Adipose tissue (tissue), 3 donors: Measurements from ENCODE around the gene NECTIN1. TPM values are rescaled to one million over a fixed set of nuclear protein-coding genes. Genes with fewer than 3 reads are reported as not detected.

Experiments used
- H3K27ac ChIP-seq: one replicate; pipeline ENCODE4 v1.5.1; 2013; ENCODE audit warnings: low read depth, low read length
- WGBS, 3 donors: extraction: QIAGEN DNeasy Blood & Tissue Kit; methylation state at CpG; one replicate each; pipeline ENCODE4 v1.1.7; 2013; 5-methylcytosine and 5-hydroxymethylcytosine counted together
- polyA plus RNA-seq, 3 donors: library from polyadenylated mRNA; stranded (reverse); fragments of 200-250 nt; gene quantifications; one replicate each; pipeline ENCODE4 v1.2.3, GENCODE V29; 2013
- donor health status: healthy with polysubstance abuse.
- donor health status: Bipolar disorder and iron deficiency.
- donor health status: healthy.

Gene NECTIN1
- polyA plus RNA-seq, 3 donors: 2.7 to 9.4 (median 3.9) TPM

DNA sequence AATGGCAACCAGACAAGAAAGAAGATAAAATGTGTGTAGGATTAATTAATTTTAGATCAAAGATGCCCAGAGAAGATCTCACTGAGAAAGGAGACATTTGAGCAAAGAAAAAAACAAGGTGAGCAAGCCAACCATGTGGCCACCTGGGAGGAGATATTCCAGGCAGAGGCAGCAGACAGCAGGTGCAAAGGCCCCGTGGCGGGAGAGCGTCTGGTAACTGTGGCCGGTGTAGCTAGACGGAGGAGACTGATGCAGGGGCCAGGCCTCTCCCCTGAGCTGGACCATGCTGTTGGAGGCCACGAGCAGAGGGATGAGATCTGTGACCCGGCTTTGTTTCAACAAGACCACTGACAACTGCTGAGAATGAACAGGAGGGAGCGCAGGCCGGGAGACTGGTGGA lies 23.6 kb downstream of the NECTIN1 start:
- 94 to 97% (median 96%) methylated on average over 9 of the region's 9 CpGs for WGBS, 3 donors
- H3K27ac ChIP-seq: no peak overlapping the region

DNA sequence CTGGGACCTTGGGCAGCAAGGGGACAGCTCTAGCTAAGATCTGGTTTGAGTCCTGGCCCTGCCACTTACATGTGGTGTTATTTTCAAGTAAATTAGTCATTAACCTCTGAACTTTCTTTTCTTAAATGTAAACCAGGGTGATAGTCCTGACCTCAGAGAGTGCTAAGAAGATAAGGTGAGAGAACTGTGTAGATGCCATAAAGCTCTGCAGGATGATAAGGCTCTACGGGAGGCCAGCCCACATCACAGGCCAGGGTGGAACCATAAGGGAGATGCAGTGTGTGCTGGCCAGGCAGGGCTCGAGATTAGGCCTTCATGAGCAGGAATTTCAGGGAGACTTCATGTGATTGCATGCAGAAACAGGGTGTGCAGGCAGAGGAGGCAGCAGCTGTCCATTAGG lies 24.2 kb downstream of the NECTIN1 start:
- 35 to 83% (median 83%) methylated on average over 2 of the region's 2 CpGs for WGBS, 3 donors
- H3K27ac ChIP-seq: no peak overlapping the region

DNA sequence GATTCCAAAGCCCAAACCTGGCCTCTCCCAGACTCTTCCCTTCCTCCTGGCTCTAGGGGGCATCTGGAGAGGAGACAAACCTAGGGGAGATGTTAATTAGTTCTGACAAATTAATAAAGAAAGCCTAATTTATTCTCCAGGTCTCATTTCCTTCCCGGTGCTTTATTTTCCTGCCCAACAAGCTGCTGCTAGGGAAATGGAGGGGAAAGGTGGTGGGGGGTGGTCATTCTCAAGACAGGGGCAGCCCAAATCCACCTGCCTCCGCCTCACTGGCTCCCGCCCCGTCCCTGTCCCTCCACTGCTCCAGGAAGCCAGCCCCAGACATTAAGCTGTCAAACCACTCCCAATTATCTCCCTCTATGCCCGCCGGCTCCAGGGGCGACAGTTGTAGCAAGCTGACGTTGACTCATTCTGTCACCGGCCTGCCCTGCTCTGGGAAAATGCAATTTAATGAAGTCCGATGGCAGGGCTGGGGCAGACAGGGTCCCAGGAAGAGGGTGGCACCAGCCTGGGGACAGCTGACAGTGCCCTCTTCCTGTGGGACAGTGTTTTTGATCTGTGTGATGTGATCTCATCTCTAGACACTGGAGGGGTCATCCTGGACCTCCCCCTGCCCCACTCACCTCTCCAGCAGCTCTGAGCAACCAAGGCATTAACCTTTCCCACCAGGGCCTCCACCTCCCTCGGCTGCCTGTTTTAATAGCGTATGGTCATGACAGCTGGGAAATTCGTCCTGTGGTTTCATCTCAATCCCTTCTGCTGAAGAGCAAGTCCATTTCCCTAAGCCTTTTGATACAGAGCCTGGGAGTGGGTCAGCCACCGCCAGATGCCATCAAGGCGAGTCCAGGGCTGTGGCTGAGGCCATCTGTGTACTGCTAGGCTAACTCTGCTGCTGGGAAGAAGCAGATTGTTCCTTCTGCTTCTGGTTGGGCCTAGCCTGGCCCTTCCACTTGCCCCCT lies 27.1 kb downstream of the NECTIN1 start:
- no peak overlapping the region for H3K27ac ChIP-seq
- 74 to 77% (median 74%) methylated on average over 15 of the region's 15 CpGs for WGBS, 3 donors

DNA sequence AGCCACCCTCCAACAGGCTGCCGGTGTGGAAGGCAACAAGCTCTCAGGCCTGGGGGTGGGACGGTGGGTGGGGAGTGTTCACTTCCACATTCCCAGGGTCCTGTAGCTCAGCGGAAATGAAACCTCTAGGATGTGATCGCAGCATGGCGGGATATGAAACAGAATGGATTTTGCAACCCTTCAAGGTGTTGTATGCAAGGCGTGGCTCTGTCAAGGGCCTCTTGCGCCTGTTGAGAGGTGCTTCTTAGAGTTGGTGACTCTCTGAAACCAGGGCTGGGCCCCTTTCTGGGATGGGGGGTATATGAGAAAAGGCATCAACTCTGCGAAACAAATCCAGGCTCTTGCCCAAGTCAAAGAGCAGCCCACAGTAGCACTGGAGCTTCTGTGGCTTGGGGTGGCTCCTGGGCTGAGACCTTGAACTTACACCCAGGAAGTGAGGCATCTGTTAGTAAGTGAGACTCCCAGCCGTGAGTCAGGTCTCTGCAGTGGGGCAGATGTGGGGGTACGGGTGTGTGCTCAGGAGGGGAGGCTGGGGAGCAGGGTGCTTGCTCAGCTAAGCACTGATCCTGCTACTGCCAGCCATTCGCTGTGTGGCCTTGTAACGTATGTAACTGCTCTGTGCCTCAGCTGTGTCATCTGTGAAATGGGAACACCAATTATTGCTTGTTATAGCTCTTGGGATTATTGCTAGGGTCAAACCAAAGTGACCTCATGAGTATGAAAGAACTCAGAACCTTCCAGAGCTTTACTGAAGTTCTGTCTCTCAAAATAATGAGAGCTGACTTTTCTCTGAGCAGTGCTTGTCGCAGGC lies 28.3 kb downstream of the NECTIN1 start:
- no peak overlapping the region for H3K27ac ChIP-seq
- 75 to 84% (median 78%) methylated on average over 13 of the region's 13 CpGs for WGBS, 3 donors

DNA sequence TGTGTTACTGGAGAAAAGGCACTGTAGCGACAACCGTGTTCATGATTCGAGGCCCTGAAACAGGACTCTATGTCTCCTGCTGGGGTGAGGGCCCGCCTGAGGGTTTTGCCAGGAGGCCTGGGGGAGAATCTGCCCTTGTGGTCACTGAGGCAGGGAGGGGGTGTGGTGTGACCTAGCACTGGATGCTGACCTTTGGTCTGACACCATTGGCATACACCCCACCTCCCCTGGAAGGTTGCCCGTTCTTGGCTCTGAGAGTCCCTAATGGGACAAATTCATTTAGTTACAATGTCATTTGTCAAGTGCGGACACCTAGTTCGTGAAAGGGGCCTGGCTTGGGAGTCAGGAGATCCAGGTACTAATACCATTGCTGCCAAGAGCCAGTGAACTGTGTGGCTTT lies 29.0 kb downstream of the NECTIN1 start:
- 55 to 87% (median 71%) methylated on average over 7 of the region's 7 CpGs for WGBS, 3 donors

DNA sequence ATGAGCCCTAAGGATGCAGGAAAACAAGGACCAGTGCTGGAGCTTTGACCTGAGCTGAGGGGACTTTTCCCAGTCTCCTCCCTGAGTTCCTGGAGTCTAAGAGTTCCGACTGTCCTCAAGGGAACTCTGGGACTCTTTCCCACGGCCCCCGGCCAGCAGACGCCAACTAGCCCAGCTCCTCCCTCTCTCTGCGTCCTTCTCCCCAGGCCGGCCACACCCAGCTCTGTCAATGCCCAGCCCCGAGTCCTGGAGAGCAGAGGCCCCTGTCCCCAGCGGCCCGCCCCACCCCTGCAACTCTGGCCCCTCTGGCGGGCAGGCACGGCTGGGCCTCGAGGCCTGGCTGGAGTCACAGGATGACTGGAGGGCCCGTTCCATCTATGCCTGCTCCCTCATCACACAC lies 29.8 kb downstream of the NECTIN1 start:
- 16 to 46% (median 33%) methylated on average over 13 of the region's 13 CpGs for WGBS, 3 donors
- H3K27ac ChIP-seq: no peak overlapping the region

More for the DNA sequence above, 29.0 kb downstream of the NECTIN1 start:
- H3K27ac ChIP-seq: no peak overlapping the region

DNA sequence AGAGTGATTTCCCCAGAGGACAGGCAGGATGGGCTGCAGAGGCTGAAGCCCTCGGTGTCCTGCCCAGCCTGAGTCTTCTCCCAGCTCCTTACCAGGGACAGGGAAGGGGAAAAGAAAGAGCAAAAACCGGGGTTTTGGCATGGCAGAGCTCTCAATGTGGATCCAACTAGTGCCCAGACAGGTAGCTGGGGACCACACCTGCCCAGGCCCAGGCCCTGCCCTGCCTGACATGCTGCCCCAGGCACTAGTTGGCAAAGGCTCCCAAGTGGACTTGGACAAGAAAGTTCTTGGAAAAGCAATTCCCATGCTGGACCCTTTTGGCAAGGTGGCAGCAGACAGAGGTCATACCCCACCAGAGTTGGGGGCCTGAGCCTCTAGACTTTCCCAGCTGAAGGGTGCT lies 31.1 kb downstream of the NECTIN1 start:
- 44 to 61% (median 44%) methylated on average over 2 of the region's 2 CpGs for WGBS, 3 donors
- no peak overlapping the region for H3K27ac ChIP-seq

DNA sequence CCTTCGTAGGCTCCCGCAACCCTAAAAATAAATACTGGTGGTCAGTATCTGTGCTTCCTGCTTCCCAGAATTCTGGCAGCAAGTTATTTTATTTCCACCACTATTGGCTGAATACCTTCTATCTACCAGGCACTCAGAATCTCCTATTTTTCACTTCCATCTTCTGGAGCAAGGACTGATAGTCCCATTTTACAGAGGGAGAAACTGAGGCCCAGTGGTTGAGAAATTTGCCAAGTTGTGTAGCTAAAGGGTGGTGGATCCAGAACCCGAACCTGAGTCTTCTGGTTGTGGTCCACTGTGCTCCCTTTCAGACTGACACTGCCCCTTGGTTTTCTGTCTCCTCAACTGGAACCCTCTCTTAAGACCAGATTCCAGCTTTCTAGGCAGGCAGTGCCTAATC lies 31.6 kb downstream of the NECTIN1 start:
- 80 to 92% (median 87%) methylated on average over 3 of the region's 3 CpGs for WGBS, 3 donors
- H3K27ac ChIP-seq: no peak overlapping the region

DNA sequence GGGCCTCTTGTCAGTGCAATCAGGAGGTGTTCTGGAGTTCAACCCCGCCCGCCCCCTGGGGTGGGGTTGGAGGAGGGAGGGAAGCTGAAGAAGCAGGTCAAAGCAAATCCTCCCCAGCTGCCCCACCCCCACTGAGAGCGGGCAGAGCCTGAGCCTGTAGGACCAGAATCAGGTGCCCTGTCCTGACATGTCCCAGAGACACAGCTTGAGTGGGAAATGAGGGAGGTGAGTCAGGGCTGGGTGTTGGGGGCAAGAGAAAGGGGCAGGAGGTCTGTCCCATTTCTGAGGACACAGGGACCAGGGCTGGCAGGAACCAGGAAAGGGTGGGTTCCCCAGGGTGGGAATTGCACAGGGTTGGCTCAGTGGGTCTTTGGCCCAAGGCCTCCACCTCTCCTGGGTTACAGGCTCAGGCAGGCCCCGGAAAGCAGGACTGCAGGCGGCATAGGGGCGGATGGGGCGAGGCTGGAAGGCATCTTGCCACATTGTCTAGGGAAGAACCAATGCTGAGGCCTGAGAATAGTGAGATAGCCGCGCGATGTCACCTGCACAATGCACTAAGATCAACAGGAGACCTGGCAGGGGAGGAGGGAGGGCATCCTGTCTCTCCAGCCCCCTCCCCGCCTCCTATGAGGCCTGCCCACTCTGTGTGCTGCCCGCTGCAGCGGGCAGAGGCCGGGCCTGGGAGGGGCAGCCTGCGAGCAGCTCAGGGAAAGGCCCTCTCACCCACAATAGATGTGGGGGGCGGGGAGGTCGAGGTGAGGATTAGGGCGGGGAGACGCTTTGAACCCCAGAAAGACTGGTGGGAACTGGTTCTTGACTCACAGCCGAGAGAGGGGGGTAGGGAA lies 32.4 kb downstream of the NECTIN1 start:
- no peak overlapping the region for H3K27ac ChIP-seq
- WGBS, 3 donors: 88 to 91% (median 89%) methylated on average over 19 to 20 of the region's 20 CpGs

DNA sequence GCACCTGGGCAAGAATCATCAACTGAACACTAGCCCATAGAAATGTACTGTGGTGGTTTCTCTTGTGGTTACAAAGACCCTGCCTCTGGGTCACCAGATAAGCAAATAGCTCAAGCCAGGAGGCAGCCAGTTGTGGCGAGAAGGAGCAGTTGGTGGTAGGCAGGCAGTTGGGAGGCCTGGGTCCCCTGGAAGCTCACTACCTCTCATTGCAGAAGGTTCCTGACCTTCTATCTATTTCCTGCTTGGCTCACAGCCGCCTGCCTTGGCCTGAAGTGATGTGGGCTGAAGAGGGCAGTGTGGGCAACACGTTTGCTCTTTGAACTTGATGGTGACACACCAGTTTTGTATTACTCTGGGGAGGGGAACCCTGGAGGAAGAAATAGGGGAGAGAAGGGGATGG lies 34.7 kb downstream of the NECTIN1 start:
- H3K27ac ChIP-seq: no peak overlapping the region
- WGBS, 3 donors: 33 to 57% (median 47%) methylated on average over 3 of the region's 3 CpGs

DNA sequence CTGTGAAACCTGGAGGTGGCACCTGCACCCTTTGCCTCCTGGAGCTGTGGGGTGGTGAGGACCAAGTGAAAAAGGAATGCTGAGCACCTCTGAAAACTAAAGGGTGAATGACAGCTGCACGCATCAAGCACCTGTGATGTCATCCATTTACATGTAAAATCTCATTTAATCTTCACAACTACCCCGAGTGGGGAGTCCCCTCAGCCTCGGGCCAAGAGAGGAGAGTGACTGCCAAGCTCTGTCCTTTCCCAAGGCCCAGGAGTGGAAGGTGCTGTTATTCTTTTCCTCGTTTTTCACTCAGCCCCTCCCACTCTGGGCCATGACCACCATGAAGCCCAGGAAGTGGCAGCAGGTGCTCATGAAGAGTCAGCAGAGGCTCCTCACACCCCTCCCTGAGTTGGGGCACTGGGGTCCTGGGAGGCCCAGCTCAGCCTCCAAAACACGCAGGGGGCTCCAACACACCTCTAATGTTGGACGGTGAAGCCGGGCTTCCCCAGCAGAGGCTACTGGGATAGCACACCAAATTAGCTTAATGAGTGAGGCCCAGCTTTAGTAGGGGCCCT lies 35.7 kb downstream of the NECTIN1 start:
- 63 to 76% (median 73%) methylated on average over 7 of the region's 7 CpGs for WGBS, 3 donors
- no peak overlapping the region for H3K27ac ChIP-seq

DNA sequence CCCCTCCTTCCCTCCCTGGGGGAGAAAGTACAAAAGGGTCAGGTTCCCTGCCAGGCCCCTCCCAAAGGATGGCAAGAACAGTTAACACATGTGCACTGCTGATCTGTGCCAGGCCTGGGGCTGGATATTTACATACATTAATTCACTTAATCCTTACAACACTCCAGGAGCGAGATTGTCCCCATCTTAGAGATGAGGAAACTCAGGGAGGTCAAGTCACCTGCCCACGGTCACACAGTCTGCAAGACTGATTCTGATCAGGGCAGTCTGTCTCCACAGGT lies 36.5 kb downstream of the NECTIN1 start:
- 42 to 87% (median 71%) methylated on average over 2 of the region's 2 CpGs for WGBS, 3 donors
- H3K27ac ChIP-seq: no peak overlapping the region

DNA sequence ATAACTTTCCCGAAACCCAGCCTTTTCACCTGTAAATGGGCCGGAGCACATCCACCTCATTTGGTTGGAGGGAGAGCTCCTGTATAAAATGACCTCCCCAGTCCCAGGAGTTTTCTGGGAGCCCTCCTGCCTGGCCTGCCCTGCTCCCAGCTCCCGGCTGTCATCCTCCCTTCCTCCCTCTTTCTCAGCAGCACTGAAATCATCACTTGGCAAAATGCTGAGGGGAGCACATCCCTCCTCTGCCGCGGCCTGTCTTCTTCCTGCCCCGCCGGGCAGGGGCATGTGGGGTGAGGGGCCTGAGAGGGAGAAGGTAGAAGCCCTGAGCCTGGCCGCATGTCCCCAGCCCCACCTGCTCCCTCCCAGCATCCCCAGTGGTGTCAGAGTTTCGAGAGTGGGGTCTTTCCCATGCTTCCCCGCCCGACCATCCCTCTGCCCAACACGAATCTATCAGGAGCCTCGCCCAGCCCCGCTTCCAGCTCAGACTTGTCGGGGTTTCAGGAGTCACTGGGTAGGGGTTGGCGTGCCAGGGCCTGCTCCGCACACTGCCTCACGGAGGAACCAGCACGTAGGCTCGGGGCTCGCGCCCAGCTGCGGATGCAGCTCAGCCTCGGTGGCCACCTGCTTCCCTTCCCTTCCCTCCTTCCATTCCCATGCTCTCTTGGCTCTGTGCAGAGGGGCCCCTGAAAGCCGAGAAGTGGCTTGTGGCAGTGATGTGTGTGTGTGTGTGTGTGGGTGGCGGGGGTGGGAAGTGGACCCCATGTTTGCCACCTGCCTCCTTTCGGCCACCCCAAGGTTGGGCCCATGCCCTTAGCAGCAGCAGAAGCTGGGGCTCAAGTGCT lies 37.1 kb downstream of the NECTIN1 start:
- no peak overlapping the region for H3K27ac ChIP-seq
- 67 to 81% (median 76%) methylated on average over 27 of the region's 27 CpGs for WGBS, 3 donors

DNA sequence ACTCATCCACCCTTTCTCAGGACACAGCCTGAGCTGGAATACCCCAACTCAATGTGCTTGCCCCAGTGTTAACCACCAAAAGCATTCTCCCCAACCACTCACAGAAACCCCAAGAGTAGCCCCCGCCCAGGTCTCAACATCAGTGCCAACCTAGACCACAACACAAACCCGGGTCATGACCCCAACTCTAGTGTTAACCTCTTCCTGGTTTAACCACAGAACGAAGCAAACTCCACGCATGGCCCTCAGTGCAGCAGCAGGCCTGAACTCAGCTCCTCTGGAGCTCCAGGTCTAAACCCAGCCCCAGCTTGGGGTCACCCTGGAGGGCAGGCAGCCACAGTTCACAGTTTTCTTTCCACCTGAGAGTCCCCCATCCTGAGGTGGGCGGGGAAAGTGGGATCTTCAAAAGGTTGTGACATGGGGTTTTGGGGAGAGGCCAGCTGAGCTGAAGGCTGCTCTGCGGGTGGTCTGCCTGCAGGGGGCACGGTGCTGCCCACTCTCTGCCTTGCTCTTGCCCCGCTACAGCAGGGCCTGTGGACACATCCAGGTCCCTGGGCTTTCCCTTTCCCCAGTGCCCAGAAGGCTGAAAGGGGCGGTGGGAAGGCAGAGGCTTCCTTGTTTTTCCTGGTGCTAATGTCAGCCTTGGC lies 37.9 kb downstream of the NECTIN1 start:
- 67 to 84% (median 69%) methylated on average over 9 of the region's 9 CpGs for WGBS, 3 donors

DNA sequence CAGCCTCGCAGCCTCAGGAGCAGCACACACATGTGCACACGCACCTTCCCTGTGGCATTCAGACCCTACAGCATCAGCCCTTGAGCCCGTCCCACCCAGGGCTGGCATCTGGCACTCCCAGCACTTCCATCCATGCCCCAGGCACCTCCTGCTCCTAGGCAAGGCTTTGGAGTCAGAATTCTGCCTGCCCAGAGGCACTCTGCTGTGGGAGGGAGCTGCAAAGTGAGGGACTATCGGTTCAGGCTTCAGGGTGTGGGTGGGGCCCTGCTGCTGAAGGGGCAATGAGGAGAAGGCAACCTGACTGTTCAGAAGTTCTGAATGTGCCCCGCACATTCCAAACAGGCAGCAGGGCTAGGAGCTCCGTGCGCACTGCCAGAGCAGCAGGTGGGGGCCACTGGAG lies 39.7 kb downstream of the NECTIN1 start:
- H3K27ac ChIP-seq: no peak overlapping the region
- 81 to 92% (median 91%) methylated on average over 7 of the region's 7 CpGs for WGBS, 3 donors

More for the DNA sequence above, 37.9 kb downstream of the NECTIN1 start:
- no peak overlapping the region for H3K27ac ChIP-seq

DNA sequence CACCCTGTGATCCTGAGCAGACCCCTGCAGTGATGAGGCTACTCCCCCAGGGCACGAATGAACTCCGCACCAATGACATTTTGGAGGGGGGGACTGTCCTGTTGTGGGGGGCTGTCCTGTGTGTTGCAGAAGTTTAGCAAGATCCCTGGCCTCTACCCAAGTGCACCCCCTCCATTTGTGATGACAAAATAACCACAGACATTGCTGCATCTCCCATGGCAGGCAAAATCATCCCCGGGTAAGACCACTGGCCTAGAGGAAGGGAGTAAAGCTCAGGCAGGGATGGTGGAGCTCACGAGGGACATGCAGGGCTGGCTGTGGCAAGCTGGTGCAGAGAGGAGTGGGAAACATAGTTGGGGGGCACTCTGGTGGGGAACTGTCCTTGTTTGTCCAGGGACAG lies 40.6 kb downstream of the NECTIN1 start:
- WGBS, 3 donors: 48 to 85% (median 64%) methylated on average over 4 of the region's 4 CpGs
- H3K27ac ChIP-seq: no peak overlapping the region

DNA sequence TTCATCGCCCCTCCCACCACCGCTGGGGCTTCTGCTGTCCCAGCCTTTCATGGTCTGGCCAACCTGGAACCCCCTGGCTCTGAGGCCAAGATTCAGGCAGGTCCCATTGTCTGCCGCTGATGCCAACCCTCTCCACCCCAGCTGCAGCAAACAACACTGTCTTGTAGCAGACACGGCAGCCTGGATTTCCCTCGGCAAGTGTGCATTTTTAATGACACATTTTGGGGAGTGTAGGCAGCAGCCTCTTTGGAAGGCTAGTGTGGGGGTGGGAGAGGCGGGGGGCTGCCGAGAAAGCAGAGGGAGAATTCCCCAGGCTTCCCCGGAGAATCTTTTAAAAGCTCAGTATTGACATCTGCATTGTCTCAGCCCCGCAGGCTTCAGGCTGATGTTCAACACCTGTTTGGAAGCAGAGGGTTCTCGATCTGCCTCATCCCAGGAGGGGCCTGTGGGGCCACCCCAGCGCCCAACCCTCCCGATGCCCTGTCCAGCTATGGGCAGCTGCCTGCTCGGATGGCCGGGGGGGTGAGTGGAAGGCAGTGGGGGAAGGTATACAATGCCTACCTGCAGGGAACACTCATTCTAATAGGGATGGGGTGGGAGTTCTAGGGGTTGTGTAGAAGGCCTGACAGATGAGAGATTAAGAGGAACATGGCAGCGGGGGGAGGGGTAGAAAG lies 41.5 kb downstream of the NECTIN1 start:
- 77 to 86% (median 79%) methylated on average over 15 of the region's 15 CpGs for WGBS, 3 donors
- no peak overlapping the region for H3K27ac ChIP-seq
